HG03575 (cell line): Measurements from ENCODE around the gene OR11L1.

Experiments used
- ATAC-seq: cut with Tn5 transposase; IDR thresholded peaks from one replicate; pipeline ENCODE4 v1.9.1; 2021; ENCODE audit not compliant: unreplicated experiment, insufficient number of reproducible peaks, low FRiP score; ENCODE audit errors: extremely low read depth

Gene OR11L1

DNA sequence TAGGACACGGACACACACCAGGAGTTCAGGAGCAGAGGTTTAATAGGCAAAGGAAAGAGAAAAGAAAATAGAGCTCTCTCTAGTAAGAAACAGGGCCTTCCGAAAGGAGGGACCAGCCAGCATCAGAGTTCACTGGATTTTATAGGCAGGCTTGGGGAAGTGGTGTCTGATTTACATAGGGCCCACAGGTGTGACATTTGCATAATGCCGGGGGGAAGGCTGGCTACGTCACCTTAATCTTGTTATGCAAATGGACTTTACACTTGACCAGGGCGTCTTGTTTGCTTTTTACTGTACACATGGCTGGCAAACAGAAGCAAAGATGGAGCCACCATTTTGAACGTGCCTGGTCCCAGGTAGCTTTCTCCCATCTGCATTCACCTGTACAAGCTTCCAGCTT lies 17.7 kb downstream of the OR11L1 start, which contains the start of gene OR14A16:
OR14A16 (minus strand) TSS at position 97 of the 400 bp plus-strand sequence. CDS start 8,390 bp downstream, outside the sequence.
- ATAC-seq, result no peak

DNA sequence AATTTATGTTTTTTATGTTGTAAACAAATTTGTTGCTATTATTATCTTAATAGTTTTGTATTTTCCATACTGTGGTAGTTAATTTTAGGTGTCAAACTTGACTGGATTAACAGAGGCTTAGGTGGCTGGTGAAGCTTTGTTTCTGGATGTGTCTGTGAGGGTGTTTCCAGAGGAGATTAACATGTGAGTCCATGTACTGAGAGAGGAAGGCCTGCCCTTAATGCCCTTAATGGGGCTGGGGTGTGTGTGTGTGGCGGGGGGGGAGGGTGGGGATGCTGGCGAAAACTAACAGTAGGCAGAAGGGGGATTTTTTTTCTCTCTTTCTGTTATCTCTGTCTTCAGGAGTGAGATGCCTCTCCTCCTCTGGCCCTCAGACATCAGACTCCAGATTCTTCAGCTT lies 19.6 kb downstream of the OR11L1 start:
- no peak for ATAC-seq

DNA sequence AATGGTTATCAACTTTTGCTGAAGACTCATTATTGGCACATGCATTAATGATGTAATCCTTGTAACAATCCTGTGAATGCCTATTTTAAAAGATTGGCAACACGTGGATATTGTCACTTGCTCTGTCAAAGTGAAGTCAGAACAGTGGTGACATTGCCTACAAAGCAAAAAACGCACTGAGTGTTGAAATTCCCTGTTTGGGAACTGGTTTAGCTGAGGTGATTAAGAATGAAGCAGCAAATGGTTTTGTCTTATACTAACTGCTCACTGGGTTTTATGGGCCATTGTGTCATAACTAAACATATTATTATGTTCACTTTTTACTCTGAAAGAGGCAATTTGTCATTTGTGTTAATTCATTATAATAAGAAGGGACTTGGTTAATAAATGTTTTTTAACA lies 29.1 kb downstream of the OR11L1 start:
- ATAC-seq, result no peak

DNA sequence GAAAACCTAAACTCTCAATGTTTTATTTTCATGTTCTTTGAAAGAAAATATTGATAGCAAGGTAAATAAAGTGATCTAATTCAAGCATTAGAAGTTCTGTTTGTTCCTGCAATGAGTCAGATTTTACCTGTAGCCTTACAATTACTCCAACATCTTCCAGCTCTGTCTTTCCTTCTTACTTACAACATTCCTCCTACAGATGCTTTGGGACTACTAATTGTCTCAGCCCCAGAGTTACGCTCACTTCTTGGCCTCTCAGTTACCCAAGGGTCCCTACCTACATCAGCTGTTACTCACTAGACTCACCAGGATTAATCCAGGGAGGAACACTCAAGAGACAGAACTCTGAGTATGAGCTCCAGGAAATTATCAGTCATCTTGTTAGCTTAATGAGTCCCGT lies 44.2 kb downstream of the OR11L1 start:
- ATAC-seq, result no peak
